SK-N-SH treated with all-trans-retinoic acid at 6 μM for 48 hours (cell line): ENCODE data around the gene NEAT1.

Source experiments
- ATAC-seq: fragments of 200-7000 bp; cut with Tn5 transposase; 3 replicates; pipeline ENCODE4 v1.9.1; 2020; ENCODE audit warnings: mild to moderate bottlenecking, moderate library complexity
- ARNTL ChIP-seq: fragments of 450-650 bp; formaldehyde crosslinking; IDR thresholded peaks from 2 replicates; pipeline ENCODE4 v1.5.0; 2020; ENCODE audit warnings: low read depth, mild to moderate bottlenecking, moderate library complexity, borderline replicate concordance
- BACH2 ChIP-seq: fragments of 250-450 bp; sonication (Bioruptor Pico); IDR thresholded peaks from 2 replicates; pipeline ENCODE4 v1.9.0; 2021; ENCODE audit warnings: mild to moderate bottlenecking, borderline replicate concordance
- CREB5 ChIP-seq: fragments of 250-450 bp; sonication (Bioruptor Pico); IDR thresholded peaks from 2 replicates; pipeline ENCODE4 v1.5.1; 2020; ENCODE audit warnings: low read depth, mild to moderate bottlenecking, moderate library complexity
- CSDC2 ChIP-seq: fragments of 250-450 bp; sonication (Bioruptor Pico); IDR thresholded peaks from 2 replicates; pipeline ENCODE4 v1.5.0; 2020; ENCODE audit warnings: mild to moderate bottlenecking, moderate library complexity
- ESRRG ChIP-seq: fragments of 250-450 bp; sonication (Bioruptor Pico); IDR thresholded peaks from 2 replicates; pipeline ENCODE4 v1.6.1; 2021; ENCODE audit warnings: mild to moderate bottlenecking
- GLIS3 ChIP-seq: fragments of 250-450 bp; sonication (Bioruptor Pico); IDR thresholded peaks from 2 replicates; pipeline ENCODE4 v1.5.0; 2020; ENCODE audit warnings: mild to moderate bottlenecking, moderate library complexity
- ISL1 ChIP-seq: fragments of 250-450 bp; sonication (Bioruptor Pico); IDR thresholded peaks from 2 replicates; pipeline ENCODE4 v2.1.2; 2022; ENCODE audit warnings: mild to moderate bottlenecking, moderate library complexity
- OSR1 ChIP-seq: fragments of 250-450 bp; sonication (Bioruptor Pico); IDR thresholded peaks from 2 replicates; pipeline ENCODE4 v1.8.0; 2022; ENCODE audit warnings: moderate library complexity, mild to moderate bottlenecking, inconsistent platforms
- PATZ1 ChIP-seq: fragments of 250-450 bp; sonication (Bioruptor Pico); IDR thresholded peaks from 2 replicates; pipeline ENCODE4 v1.8.0; 2020; ENCODE audit warnings: mild to moderate bottlenecking, moderate library complexity, borderline replicate concordance
- PPARA ChIP-seq: fragments of 250-450 bp; sonication (Bioruptor Pico); IDR thresholded peaks from 2 replicates; pipeline ENCODE4 v1.5.0; 2020; ENCODE audit warnings: mild to moderate bottlenecking, borderline replicate concordance
- RARB ChIP-seq: fragments of 250-450 bp; sonication (Bioruptor Pico); IDR thresholded peaks from 2 replicates; pipeline ENCODE4 v1.8.0; 2021; ENCODE audit warnings: mild to moderate bottlenecking, moderate library complexity
- SNAI2 ChIP-seq: fragments of 250-450 bp; sonication (Bioruptor Pico); IDR thresholded peaks from 2 replicates; pipeline ENCODE4 v1.5.0; 2020; ENCODE audit warnings: mild to moderate bottlenecking, moderate library complexity
- TCF4 ChIP-seq: fragments of 250-450 bp; sonication (Bioruptor Pico); IDR thresholded peaks from 2 replicates; pipeline ENCODE4 v1.8.0; 2021; ENCODE audit warnings: mild to moderate bottlenecking, moderate library complexity, borderline replicate concordance
- TOX ChIP-seq: fragments of 250-450 bp; sonication (Bioruptor Pico); IDR thresholded peaks from 2 replicates; pipeline ENCODE4 v1.8.0; 2021; ENCODE audit warnings: mild to moderate bottlenecking, moderate library complexity, borderline replicate concordance
- ZC3H10 ChIP-seq: fragments of 250-450 bp; sonication (Bioruptor Pico); IDR thresholded peaks from 2 replicates; pipeline ENCODE4 v1.5.1; 2021; ENCODE audit warnings: mild to moderate bottlenecking, moderate library complexity
- ZFP3 ChIP-seq: fragments of 250-450 bp; sonication (Bioruptor Pico); IDR thresholded peaks from 2 replicates; pipeline ENCODE4 v1.5.0; 2020; ENCODE audit warnings: mild to moderate bottlenecking, moderate library complexity
- ZFP30 ChIP-seq: fragments of 450-650 bp; formaldehyde crosslinking; IDR thresholded peaks from 2 replicates; pipeline ENCODE4 v1.5.0; 2022; ENCODE audit warnings: mild to moderate bottlenecking, moderate library complexity
- ZNF565 ChIP-seq: fragments of 450-650 bp; formaldehyde crosslinking; conservative IDR thresholded peaks from 2 replicates; pipeline ENCODE4 v1.5.0; 2020; ENCODE audit warnings: low read depth, mild to moderate bottlenecking, moderate library complexity
- ZNF70 ChIP-seq: fragments of 450-650 bp; formaldehyde crosslinking; IDR thresholded peaks from 2 replicates; pipeline ENCODE4 v1.5.0; 2020; ENCODE audit warnings: mild to moderate bottlenecking, moderate library complexity
- ZNF8 ChIP-seq: fragments of 450-650 bp; formaldehyde crosslinking; IDR thresholded peaks from 2 replicates; pipeline ENCODE4 v1.5.0; 2020; ENCODE audit warnings: mild to moderate bottlenecking, moderate library complexity
- TF ChIP-seq, protein P1 (sequence below): fragments of 250-450 bp; sonication (Bioruptor Pico); IDR thresholded peaks from 2 replicates; pipeline ENCODE4 v1.5.0; 2020; ENCODE audit warnings: mild to moderate bottlenecking, moderate library complexity
- TF ChIP-seq, protein P2 (sequence below): fragments of 250-450 bp; sonication (Bioruptor Pico); IDR thresholded peaks from 2 replicates; pipeline ENCODE4 v1.5.1; 2021; ENCODE audit warnings: mild to moderate bottlenecking, moderate library complexity
- TF ChIP-seq, protein P3 (sequence below): fragments of 250-450 bp; sonication (Bioruptor Pico); IDR thresholded peaks from 2 replicates; pipeline ENCODE4 v1.8.0; 2021; ENCODE audit warnings: low read depth, mild to moderate bottlenecking, moderate library complexity, borderline replicate concordance

NEAT1 gene

GRCh38 chr11:65433657-65434056, 11.1 kb downstream of the NEAT1 start:
- no peak for ATAC-seq
- TF ChIP-seq, protein P1, sequence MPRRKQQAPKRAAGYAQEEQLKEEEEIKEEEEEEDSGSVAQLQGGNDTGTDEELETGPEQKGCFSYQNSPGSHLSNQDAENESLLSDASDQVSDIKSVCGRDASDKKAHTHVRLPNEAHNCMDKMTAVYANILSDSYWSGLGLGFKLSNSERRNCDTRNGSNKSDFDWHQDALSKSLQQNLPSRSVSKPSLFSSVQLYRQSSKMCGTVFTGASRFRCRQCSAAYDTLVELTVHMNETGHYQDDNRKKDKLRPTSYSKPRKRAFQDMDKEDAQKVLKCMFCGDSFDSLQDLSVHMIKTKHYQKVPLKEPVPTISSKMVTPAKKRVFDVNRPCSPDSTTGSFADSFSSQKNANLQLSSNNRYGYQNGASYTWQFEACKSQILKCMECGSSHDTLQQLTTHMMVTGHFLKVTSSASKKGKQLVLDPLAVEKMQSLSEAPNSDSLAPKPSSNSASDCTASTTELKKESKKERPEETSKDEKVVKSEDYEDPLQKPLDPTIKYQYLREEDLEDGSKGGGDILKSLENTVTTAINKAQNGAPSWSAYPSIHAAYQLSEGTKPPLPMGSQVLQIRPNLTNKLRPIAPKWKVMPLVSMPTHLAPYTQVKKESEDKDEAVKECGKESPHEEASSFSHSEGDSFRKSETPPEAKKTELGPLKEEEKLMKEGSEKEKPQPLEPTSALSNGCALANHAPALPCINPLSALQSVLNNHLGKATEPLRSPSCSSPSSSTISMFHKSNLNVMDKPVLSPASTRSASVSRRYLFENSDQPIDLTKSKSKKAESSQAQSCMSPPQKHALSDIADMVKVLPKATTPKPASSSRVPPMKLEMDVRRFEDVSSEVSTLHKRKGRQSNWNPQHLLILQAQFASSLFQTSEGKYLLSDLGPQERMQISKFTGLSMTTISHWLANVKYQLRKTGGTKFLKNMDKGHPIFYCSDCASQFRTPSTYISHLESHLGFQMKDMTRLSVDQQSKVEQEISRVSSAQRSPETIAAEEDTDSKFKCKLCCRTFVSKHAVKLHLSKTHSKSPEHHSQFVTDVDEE (CRISPR knock-in tag): no peak
- TF ChIP-seq ZC3H10 (CRISPR knock-in tag) (no peak), PPARA (CRISPR knock-in tag) (no peak), RARB (no peak), OSR1 (no peak), CSDC2 (CRISPR knock-in tag) (no peak), SNAI2 (no peak), ESRRG (CRISPR knock-in tag) (no peak), TCF4 (CRISPR knock-in tag) (no peak), ZNF8 (no peak), TOX (CRISPR knock-in tag) (no peak), ZFP30 (CRISPR knock-in tag) (no peak)
- TF ChIP-seq, protein P2, sequence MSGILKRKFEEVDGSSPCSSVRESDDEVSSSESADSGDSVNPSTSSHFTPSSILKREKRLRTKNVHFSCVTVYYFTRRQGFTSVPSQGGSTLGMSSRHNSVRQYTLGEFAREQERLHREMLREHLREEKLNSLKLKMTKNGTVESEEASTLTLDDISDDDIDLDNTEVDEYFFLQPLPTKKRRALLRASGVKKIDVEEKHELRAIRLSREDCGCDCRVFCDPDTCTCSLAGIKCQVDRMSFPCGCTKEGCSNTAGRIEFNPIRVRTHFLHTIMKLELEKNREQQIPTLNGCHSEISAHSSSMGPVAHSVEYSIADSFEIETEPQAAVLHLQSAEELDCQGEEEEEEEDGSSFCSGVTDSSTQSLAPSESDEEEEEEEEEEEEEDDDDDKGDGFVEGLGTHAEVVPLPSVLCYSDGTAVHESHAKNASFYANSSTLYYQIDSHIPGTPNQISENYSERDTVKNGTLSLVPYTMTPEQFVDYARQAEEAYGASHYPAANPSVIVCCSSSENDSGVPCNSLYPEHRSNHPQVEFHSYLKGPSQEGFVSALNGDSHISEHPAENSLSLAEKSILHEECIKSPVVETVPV (CRISPR knock-in tag): no peak

GRCh38 chr11:65434057-65434666, 11.6 kb downstream of the NEAT1 start:
- TF ChIP-seq ZNF70 (CRISPR knock-in tag) (no peak), SNAI2 (no peak), ARNTL (CRISPR knock-in tag) (no peak), ZNF8 (no peak), ZC3H10 (CRISPR knock-in tag) (peak; percentile 57; the same call in 1 of the 2 replicates), CREB5 (peak; percentile 45), RARB (peak; percentile 89), CSDC2 (CRISPR knock-in tag) (no peak), ZNF565 (CRISPR knock-in tag) (no peak), BACH2 (CRISPR knock-in tag) (no peak), TCF4 (CRISPR knock-in tag) (peak; percentile 16; the same call in 1 of the 2 replicates), ZFP30 (CRISPR knock-in tag) (no peak), ISL1 (CRISPR knock-in tag) (no peak), OSR1 (no peak), PATZ1 (CRISPR knock-in tag) (0 out of 2 replicates have a peak, but pooled peaks have one; percentile 19), PPARA (CRISPR knock-in tag) (no peak), ESRRG (CRISPR knock-in tag) (no peak; the same call in 1 of the 2 replicates), ZFP3 (CRISPR knock-in tag) (no peak), TOX (CRISPR knock-in tag) (peak; percentile 44; the same call in 1 of the 2 replicates), GLIS3 (CRISPR knock-in tag) (peak; percentile 92; the same call in 1 of the 2 replicates)
- TF ChIP-seq, protein P1 (CRISPR knock-in tag): no peak
- TF ChIP-seq, protein P3, sequence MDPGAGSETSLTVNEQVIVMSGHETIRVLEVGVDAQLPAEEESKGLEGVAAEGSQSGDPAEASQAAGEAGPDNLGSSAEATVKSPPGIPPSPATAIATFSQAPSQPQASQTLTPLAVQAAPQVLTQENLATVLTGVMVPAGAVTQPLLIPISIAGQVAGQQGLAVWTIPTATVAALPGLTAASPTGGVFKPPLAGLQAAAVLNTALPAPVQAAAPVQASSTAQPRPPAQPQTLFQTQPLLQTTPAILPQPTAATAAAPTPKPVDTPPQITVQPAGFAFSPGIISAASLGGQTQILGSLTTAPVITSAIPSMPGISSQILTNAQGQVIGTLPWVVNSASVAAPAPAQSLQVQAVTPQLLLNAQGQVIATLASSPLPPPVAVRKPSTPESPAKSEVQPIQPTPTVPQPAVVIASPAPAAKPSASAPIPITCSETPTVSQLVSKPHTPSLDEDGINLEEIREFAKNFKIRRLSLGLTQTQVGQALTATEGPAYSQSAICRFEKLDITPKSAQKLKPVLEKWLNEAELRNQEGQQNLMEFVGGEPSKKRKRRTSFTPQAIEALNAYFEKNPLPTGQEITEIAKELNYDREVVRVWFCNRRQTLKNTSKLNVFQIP (CRISPR knock-in tag): no peak
- TF ChIP-seq, protein P2 (CRISPR knock-in tag): 0 out of 2 replicates have a peak, but pooled peaks have one; percentile 63
- no peak for ATAC-seq
